ENCODE measurements around the gene MACF1. TPM values are rescaled to one million over a fixed set of nuclear protein-coding genes. Genes with fewer than 3 reads are reported as not detected.
"Not testable (repeated sequence)": the region's sequence is repeated elsewhere in the genome, so short reads cannot be mapped to it uniquely, and the experiment has no call there.

The MACF1 gene
- total RNA-seq, 1 experiment from 2014 or later, result 265 TPM

- H3K27me3 ChIP-seq (replicated peaks; ENCODE audit: insufficient read depth, low read depth, low read length, poor library complexity), result no peaks in the 10 kb centered on the region
- no peak for TF ChIP-seq EZH2 (IDR thresholded peaks at IDR 0.05; ENCODE audit: borderline replicate concordance, low read depth, low read length, poor library complexity, severe bottlenecking)
- H3K36me3 ChIP-seq (ENCODE audit: insufficient read depth, low read length, poor library complexity, severe bottlenecking), result peaks cover 45% of the 10 kb centered on the region
- H3K27ac ChIP-seq (ENCODE audit: low read depth, low read length, poor library complexity, severe bottlenecking), result no peak overlapping the region
- BruUV-seq (replicated peaks), result no TSS peak
- no peaks in the 10 kb centered on the region for H3K9me3 ChIP-seq (ENCODE audit: low read depth, low read length, poor library complexity, severe bottlenecking)
- no peaks in the 10 kb centered on the region for H3K4me1 ChIP-seq (ENCODE audit: insufficient read depth, low read length, poor library complexity, severe bottlenecking)
- intact Hi-C loops (cut with micrococcal nuclease; ENCODE audit: unreplicated experiment), result no loop called here
- DNase-seq (ENCODE audit: low spot score), result no peak
- H3K4me3 ChIP-seq (ENCODE audit: low read depth, low read length, poor library complexity, severe bottlenecking), result no peak overlapping the region
- ChIA-PET POLR2A (ENCODE audit: low non-redundant PET) (no interaction called here), CTCF (no interaction called here)
Observed at GRCh38 chr1:39473324-39473723, 268.8 kb downstream of the MACF1 start.

DNA sequence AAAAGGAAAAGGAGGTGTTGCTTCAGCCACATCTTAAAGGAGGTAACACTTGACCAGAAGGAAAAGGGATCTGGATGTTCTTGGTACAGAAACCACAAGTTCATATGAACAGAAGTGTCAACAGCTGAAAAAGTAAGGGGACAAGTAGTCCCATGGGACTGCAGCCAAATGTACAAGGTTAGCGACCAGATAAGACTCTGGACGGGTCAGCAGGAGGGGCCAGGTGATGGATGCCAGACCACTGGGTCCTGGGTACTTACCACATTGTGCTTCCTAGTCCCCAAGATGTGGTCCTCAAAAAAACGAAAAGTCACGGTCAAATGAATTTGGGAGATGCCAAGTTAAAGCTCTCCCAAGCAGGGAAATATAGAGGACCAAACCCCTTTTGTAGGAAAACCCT, 270.3 kb downstream of the MACF1 start:
- DNase-seq (ENCODE audit: low spot score), result no peak
- Histone ChIP-seq H3K27ac (ENCODE audit: low read depth, low read length, poor library complexity, severe bottlenecking) (no peak overlapping the region), H3K36me3 (ENCODE audit: insufficient read depth, low read length, poor library complexity, severe bottlenecking) (peaks cover 33% of the 10 kb centered on the region), H3K4me1 (ENCODE audit: insufficient read depth, low read length, poor library complexity, severe bottlenecking) (no peaks in the 10 kb centered on the region), H3K27me3 (replicated peaks; ENCODE audit: insufficient read depth, low read depth, low read length, poor library complexity) (no peaks in the 10 kb centered on the region), H3K4me3 (ENCODE audit: low read depth, low read length, poor library complexity, severe bottlenecking) (no peak overlapping the region), H3K9me3 (ENCODE audit: low read depth, low read length, poor library complexity, severe bottlenecking) (no peaks in the 10 kb centered on the region)
- ChIA-PET CTCF (no interaction called here), POLR2A (ENCODE audit: low non-redundant PET) (interaction anchor here (0.6 kb wide), 1 partner anchor 539 kb away, joined by 4 read pairs; no protein-coding TSS in a partner anchor)
- intact Hi-C loops (cut with micrococcal nuclease; ENCODE audit: unreplicated experiment), result no loop called here
- TF ChIP-seq CTCF (conservative IDR thresholded peaks at IDR 0.05; ENCODE audit: low read depth, low read length) (no peak), EZH2 (IDR thresholded peaks at IDR 0.05; ENCODE audit: borderline replicate concordance, low read depth, low read length, poor library complexity, severe bottlenecking) (no peak)
- no TSS peak for BruUV-seq (replicated peaks)

DNA sequence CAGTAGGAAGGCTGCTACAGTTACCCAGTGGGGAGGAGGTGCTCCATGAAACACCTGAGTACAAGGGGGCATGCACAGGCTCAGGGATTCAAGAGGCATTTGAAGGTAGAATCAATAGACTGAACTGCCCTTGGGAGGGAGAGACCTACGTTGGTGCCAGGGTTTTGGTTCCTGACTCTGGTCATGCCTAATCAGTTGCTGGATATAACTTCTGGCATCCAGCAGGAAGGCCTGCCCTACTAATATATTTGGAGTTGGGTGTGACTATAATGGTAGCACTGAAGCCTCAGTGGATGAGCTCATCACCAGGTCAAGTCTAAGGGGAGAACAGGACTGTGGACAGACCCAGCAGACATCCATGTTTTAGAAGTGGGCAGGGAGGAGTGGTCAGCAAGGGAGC, 271.1 kb downstream of the MACF1 start:
- H3K27me3 ChIP-seq (replicated peaks; ENCODE audit: insufficient read depth, low read depth, low read length, poor library complexity); CTCF ChIA-PET; H3K4me1 ChIP-seq (ENCODE audit: insufficient read depth, low read length, poor library complexity, severe bottlenecking); POLR2A ChIA-PET (ENCODE audit: low non-redundant PET); H3K27ac ChIP-seq (ENCODE audit: low read depth, low read length, poor library complexity, severe bottlenecking); H3K9me3 ChIP-seq (ENCODE audit: low read depth, low read length, poor library complexity, severe bottlenecking); BruUV-seq (replicated peaks); H3K4me3 ChIP-seq (ENCODE audit: low read depth, low read length, poor library complexity, severe bottlenecking); DNase-seq (ENCODE audit: low spot score); intact Hi-C loops (cut with micrococcal nuclease; ENCODE audit: unreplicated experiment): not testable (repeated sequence)
- H3K36me3 ChIP-seq (ENCODE audit: insufficient read depth, low read length, poor library complexity, severe bottlenecking), result peaks cover 33% of the 10 kb centered on the region

DNA sequence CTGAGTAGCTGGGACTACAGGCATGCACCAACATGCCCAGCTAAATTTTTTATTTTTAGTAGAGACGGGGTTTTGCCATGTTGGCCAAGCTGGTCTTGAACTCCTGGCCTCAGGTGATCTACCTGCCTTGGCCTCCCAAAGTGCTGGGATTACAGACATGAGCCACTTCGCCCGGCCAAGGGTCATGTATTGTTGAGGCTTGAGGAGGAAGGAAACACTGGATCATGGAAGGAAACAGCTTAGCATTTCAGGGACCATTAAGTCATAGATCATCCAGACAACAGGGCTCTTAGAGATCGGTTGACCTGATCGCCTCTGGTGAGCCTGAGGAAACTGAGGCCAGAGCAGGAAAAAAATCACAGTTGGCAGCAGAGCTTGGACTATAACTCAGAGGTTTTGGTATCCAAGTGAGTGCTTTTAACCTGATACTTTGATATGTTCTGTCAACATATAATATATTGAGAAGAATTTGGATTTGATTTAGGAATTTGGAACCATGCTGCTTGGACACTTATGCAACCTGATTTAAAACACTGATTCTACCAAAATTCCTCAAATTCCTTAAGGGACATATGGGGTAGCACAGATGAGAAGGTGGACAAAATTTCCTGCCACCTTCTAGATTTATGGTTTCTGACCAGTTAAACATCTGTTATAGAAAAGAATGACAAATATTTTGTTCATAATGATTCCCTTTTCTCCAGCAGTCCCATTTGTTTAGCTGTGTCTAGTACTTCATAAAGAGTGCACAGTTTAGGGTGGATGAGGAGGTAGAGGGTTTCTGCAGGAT, 273.8 kb downstream of the MACF1 start:
- BruUV-seq (replicated peaks), result no TSS peak
- no peak overlapping the region for H3K27ac ChIP-seq (ENCODE audit: low read depth, low read length, poor library complexity, severe bottlenecking)
- intact Hi-C loops (cut with micrococcal nuclease; ENCODE audit: unreplicated experiment), result no loop called here
- TF ChIP-seq EZH2 (IDR thresholded peaks at IDR 0.05; ENCODE audit: borderline replicate concordance, low read depth, low read length, poor library complexity, severe bottlenecking), result no peak
- TF ChIP-seq CTCF (conservative IDR thresholded peaks at IDR 0.05; ENCODE audit: low read depth, low read length), result no peak
- no peak for DNase-seq (ENCODE audit: low spot score)
- H3K27me3 ChIP-seq (replicated peaks; ENCODE audit: insufficient read depth, low read depth, low read length, poor library complexity), result no peaks in the 10 kb centered on the region
- POLR2A ChIA-PET (ENCODE audit: low non-redundant PET), result no interaction called here
- no peaks in the 10 kb centered on the region for H3K9me3 ChIP-seq (ENCODE audit: low read depth, low read length, poor library complexity, severe bottlenecking)
- H3K4me3 ChIP-seq (ENCODE audit: low read depth, low read length, poor library complexity, severe bottlenecking), result no peak overlapping the region
- CTCF ChIA-PET, result no interaction called here
- H3K4me1 ChIP-seq (ENCODE audit: insufficient read depth, low read length, poor library complexity, severe bottlenecking), result no peaks in the 10 kb centered on the region
- H3K36me3 ChIP-seq (ENCODE audit: insufficient read depth, low read length, poor library complexity, severe bottlenecking), result peaks cover 31% of the 10 kb centered on the region

All from A673 (cell line).